Activated CD8-positive, alpha-beta T cell treated with anti-CD3 and anti-CD28 coated beads, Interleukin-2, amount 10 ng/mL, durations not matched to agents 7 days and 5 days (primary cell): ENCODE results near the gene ZNF385C. TPM values are rescaled to one million over a fixed set of nuclear protein-coding genes. Genes with fewer than 3 reads are reported as not detected.
"Not testable (repeated sequence)": the region's sequence is repeated elsewhere in the genome, so short reads cannot be mapped to it uniquely, and the experiment has no call there.

Experiments used
- ATAC-seq: fragments of 150-1000 bp; cut with Tn5 transposase; one replicate; pipeline ENCODE4 v1.10.0; 2021; ENCODE audit warnings: moderate library complexity
- CTCF ChIA-PET: fragments of 350-600 bp; sonication (Branson Sonifier 250); formaldehyde crosslinking; loops from one replicate; lab custom pipeline; 2021; ENCODE audit warnings: antibody characterized with exemption; lab: Charles Lee
- POLR2A ChIA-PET: fragments of 350-600 bp; sonication (Branson Sonifier 250); formaldehyde crosslinking; loops from one replicate; lab custom pipeline; 2021; ENCODE audit warnings: antibody characterized with exemption; lab: Charles Lee
- DNase-seq: peaks from one replicate; pipeline ENCODE4 v3.0.0-alpha.2; 2020
- H3K27ac Mint-ChIP-seq: one replicate; pipeline ENCODE4 v1.8.0; 2021; ENCODE audit warnings: mild to moderate bottlenecking, mixed read lengths
- H3K27me3 Mint-ChIP-seq: one replicate; pipeline ENCODE4 v1.8.0; 2021; ENCODE audit warnings: low read depth, mixed read lengths
- H3K36me3 Mint-ChIP-seq: one replicate; pipeline ENCODE4 v1.8.0; 2021; ENCODE audit warnings: low read depth, mixed read lengths
- H3K4me1 Mint-ChIP-seq: one replicate; pipeline ENCODE4 v1.8.0; 2021; ENCODE audit warnings: low read depth, mixed read lengths
- H3K4me3 Mint-ChIP-seq: one replicate; pipeline ENCODE4 v1.8.0; 2021; ENCODE audit warnings: mild to moderate bottlenecking, mixed read lengths
- H3K9me3 Mint-ChIP-seq: one replicate; pipeline ENCODE4 v1.8.0; 2022; ENCODE audit warnings: mixed read lengths; ENCODE audit not compliant: insufficient read depth
- total RNA-seq, 2 experiments: library from RNA; stranded (reverse); gene quantifications; one replicate each; pipeline ENCODE4 v1.2.3, GENCODE V29; 2021

Gene ZNF385C
- total RNA-seq: under 1 TPM; 0.23 to 0.47 TPM

- ChIA-PET POLR2A (interaction anchor here (0.8 to 1.7 kb wide), 3 partner anchors 10 to 132 kb away, joined by 3 to 14 read pairs (median 3); partner anchors contain the start of gene DHX58), CTCF (interaction anchor here (0.7 to 1.4 kb wide), 7 partner anchors 9 to 135 kb away, joined by 3 to 4 read pairs (median 4); partner anchors contain the start of gene NKIRAS2)
- Mint-ChIP-seq H3K27ac (no peak within 1 kb of the TSS), H3K9me3 (no peaks in the 10 kb centered on the region), H3K27me3 (peaks cover 19% of the 10 kb centered on the region), H3K36me3 (peaks cover 6% of the 10 kb centered on the region), H3K4me3 (no peak within 1 kb of the TSS), H3K4me1 (peaks cover 11% of the 10 kb centered on the region)
- ATAC-seq (peak; percentile 65), DNase-seq (no peak)
These were observed at the start of gene ZNF385C for GRCh38 chr17:42097691-42098631. ZNF385C (minus strand) TSS chr17:42098473; CDS start chr17:42063056, 35,417 bp downstream.

DNA sequence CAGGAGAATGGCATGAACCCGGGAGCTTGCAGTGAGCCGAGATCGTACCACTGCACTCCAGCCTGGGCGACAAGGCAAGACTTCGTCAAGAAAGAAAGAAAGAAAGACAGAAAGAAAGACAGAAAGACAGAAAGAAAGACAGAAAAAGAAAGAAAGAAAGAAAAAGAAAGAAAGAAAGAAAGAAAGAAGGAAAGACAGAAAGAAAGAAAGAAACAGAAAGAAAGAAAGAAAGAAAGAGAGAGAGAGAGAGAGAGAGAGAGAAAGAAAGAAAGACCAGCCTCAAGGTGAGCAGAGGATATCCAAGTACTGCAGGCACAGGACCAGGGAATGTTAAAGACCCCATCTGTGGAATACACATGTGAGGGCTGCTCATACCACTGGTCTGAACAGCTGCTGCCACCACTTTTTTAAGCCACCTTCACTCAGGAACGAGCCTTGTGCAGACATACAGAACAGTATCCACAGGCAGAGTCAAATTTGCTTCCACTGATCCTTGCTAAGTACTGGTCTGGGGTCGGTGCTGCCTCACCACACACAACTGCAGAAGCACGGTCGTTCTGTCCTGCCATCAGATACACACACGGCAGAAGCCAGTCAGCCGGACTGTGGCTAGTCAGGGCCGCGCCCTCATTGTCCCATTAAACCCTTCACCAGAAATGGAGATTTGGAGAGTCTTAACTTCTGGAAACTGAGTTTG lies 48.8 kb upstream of the ZNF385C start:
- Mint-ChIP-seq H3K36me3 (peaks cover 32% of the 10 kb centered on the region), H3K9me3 (no peaks in the 10 kb centered on the region), H3K4me1 (peaks cover 15% of the 10 kb centered on the region), H3K4me3 (no peak overlapping the region), H3K27me3 (no peaks in the 10 kb centered on the region), H3K27ac (no peak overlapping the region)
- DNase-seq (no peak), ATAC-seq (no peak)
- ChIA-PET POLR2A (no interaction called here), CTCF (no interaction called here)

GRCh38 chr17:42143138-42143537 lies 44.9 kb upstream of the ZNF385C start:
- H3K4me3 Mint-ChIP-seq, H3K27me3 Mint-ChIP-seq, H3K9me3 Mint-ChIP-seq, H3K4me1 Mint-ChIP-seq, DNase-seq, H3K27ac Mint-ChIP-seq, ATAC-seq: not testable (repeated sequence)
- CTCF ChIA-PET: interaction anchor here (0.7 to 1.9 kb wide), 2 partner anchors 16 to 38 kb away, joined by 3 to 6 read pairs; partner anchors contain the start of gene KCNH4
- POLR2A ChIA-PET: interaction anchor here (1.2 to 1.5 kb wide), 2 partner anchors 11 to 31 kb away, joined by 3 to 5 read pairs; partner anchors contain the start of gene DHX58
- H3K36me3 Mint-ChIP-seq: peaks cover 31% of the 10 kb centered on the region

DNA sequence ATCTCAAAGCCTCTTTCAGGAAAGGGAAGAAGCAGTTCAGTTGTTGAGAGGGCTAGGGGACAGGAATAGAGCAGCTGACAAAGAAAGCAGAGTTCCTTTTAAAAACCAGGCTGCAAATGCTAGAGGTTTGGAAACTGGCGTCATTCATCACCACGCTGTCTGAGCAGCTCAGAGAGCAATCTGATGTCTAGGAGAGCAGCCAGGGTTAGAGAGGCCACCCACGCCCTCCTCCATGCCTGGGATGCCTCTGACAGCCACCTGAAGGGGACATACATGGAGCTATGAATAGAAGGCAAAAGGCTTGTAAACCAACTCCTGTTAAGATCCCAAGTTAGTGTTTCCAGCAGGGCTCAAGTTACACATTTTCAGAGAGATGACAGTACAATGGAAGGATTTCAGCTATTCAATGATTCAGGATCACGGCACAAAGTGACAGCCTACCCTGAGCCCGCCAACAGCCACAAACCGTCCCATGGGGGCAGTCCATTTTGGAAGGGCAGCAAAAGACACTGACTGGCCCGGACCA lies 44.2 kb upstream of the ZNF385C start:
- POLR2A ChIA-PET: interaction anchor here (1.5 kb wide), 1 partner anchor 11 kb away, joined by 5 read pairs; no protein-coding TSS in a partner anchor
- Mint-ChIP-seq H3K27me3 (no peaks in the 10 kb centered on the region), H3K27ac (no peak overlapping the region), H3K4me3 (no peak overlapping the region), H3K9me3 (no peaks in the 10 kb centered on the region), H3K4me1 (peaks cover 5% of the 10 kb centered on the region), H3K36me3 (peaks cover 29% of the 10 kb centered on the region)
- DNase-seq: no peak
- no peak for ATAC-seq
- CTCF ChIA-PET: interaction anchor here (1.9 kb wide), 1 partner anchor 39 kb away, joined by 6 read pairs; the partner anchor contains the start of gene KCNH4

DNA sequence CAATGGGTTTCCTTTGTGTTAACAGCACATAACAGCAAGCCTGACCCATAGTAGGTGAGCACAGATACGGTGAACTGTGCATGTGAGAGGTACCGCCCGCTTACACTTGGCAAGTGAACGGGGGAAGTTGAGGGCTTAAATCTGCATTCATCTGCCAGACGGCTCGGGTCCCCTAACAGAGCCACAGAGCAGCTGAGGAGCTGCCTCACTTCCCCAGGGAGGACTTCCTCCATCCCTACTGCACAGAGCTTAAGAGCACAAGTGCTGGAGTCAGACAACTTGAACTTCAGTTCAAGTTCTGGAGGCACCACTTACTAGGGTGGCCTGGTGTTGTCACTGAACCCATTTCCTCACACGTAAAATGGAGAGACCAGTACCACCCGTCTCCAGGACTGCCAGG lies 43.1 kb upstream of the ZNF385C start:
- no peaks in the 10 kb centered on the region for H3K27me3 Mint-ChIP-seq
- H3K4me1 Mint-ChIP-seq: peaks cover 10% of the 10 kb centered on the region
- POLR2A ChIA-PET: no interaction called here
- H3K27ac Mint-ChIP-seq: no peak overlapping the region
- no peaks in the 10 kb centered on the region for H3K9me3 Mint-ChIP-seq
- no peak for ATAC-seq
- H3K36me3 Mint-ChIP-seq: peaks cover 26% of the 10 kb centered on the region
- CTCF ChIA-PET: no interaction called here
- DNase-seq: no peak
- no peak overlapping the region for H3K4me3 Mint-ChIP-seq

GRCh38 chr17:42140690-42141089 lies 42.4 kb upstream of the ZNF385C start:
- H3K27me3 Mint-ChIP-seq, CTCF ChIA-PET: not testable (repeated sequence)
- POLR2A ChIA-PET: interaction anchor here (0.5 kb wide), 1 partner anchor 31 kb away, joined by 3 read pairs; no protein-coding TSS in a partner anchor

DNA sequence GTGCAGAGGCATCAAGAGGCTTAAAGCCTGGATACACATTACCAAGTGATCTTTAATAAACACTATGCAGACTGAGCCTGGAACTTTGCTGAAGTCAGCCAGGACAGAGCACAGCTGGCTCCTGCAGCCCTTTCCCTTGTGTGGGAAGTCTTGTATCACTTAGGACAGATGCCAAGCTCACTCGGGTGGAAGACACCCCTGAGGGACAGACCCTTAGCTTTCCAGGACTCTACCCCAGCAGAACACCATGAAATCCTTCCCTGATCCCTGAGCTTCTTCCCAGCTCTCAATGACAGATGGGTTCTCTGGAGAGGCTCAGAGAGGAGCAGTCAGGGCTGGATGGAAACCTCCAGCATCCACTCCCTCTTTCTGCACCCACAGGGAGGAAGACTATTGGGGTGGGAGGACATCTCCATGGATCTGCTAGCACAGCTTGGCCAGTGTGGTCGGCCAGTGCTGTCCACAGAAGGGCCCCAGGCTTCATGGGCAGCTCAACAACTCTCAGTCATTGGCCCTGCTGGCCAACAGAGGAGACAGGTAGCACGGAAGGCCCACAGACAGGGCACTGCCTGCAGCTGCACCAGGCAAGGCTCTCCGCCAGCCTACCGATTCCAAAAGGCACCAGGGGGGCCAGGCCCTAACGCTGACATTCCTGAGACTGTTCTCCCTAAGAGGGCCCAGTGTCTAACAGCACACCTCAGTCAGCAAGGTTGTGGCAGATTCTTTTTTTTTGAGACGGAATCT lies 40.6 kb upstream of the ZNF385C start:
- Mint-ChIP-seq H3K27me3 (no peaks in the 10 kb centered on the region), H3K4me1 (peaks cover 29% of the 10 kb centered on the region), H3K27ac (no peak overlapping the region), H3K9me3 (no peaks in the 10 kb centered on the region), H3K36me3 (peaks cover 33% of the 10 kb centered on the region), H3K4me3 (no peak overlapping the region)
- DNase-seq (no peak), ATAC-seq (no peak)
- ChIA-PET CTCF (interaction anchor here (0.6 to 1.1 kb wide), 2 partner anchors 42 to 107 kb away, joined by 3 to 5 read pairs; partner anchors contain the start of gene KCNH4), POLR2A (interaction anchor here (2.2 kb wide), 1 partner anchor 16 kb away, joined by 8 read pairs; the partner anchor contains the start of gene RAB5C)

More at GRCh38 chr17:42140690-42141089, 42.4 kb upstream of the ZNF385C start:
- H3K27ac Mint-ChIP-seq, H3K4me3 Mint-ChIP-seq, H3K9me3 Mint-ChIP-seq, ATAC-seq, DNase-seq: not testable (repeated sequence)
- Mint-ChIP-seq H3K36me3 (peaks cover 29% of the 10 kb centered on the region), H3K4me1 (peaks cover 17% of the 10 kb centered on the region)

- DNase-seq (no peak), ATAC-seq (no peak)
- Mint-ChIP-seq H3K36me3 (peaks cover 27% of the 10 kb centered on the region), H3K4me3 (no peak overlapping the region), H3K4me1 (peaks cover 47% of the 10 kb centered on the region), H3K9me3 (no peaks in the 10 kb centered on the region), H3K27ac (peak overlapping the region; percentile 56), H3K27me3 (no peaks in the 10 kb centered on the region)
- CTCF ChIA-PET: interaction anchor here (1.2 to 3.9 kb wide), 3 partner anchors 18 to 47 kb away, joined by 3 to 14 read pairs (median 7); partner anchors contain the start of gene KCNH4
- POLR2A ChIA-PET: interaction anchor here (1.4 to 1.6 kb wide), 2 partner anchors 16 to 23 kb away, joined by 3 to 8 read pairs; partner anchors contain the start of gene DHX58
These were observed 38.4 kb upstream of the ZNF385C start for GRCh38 chr17:42136654-42137051.

DNA sequence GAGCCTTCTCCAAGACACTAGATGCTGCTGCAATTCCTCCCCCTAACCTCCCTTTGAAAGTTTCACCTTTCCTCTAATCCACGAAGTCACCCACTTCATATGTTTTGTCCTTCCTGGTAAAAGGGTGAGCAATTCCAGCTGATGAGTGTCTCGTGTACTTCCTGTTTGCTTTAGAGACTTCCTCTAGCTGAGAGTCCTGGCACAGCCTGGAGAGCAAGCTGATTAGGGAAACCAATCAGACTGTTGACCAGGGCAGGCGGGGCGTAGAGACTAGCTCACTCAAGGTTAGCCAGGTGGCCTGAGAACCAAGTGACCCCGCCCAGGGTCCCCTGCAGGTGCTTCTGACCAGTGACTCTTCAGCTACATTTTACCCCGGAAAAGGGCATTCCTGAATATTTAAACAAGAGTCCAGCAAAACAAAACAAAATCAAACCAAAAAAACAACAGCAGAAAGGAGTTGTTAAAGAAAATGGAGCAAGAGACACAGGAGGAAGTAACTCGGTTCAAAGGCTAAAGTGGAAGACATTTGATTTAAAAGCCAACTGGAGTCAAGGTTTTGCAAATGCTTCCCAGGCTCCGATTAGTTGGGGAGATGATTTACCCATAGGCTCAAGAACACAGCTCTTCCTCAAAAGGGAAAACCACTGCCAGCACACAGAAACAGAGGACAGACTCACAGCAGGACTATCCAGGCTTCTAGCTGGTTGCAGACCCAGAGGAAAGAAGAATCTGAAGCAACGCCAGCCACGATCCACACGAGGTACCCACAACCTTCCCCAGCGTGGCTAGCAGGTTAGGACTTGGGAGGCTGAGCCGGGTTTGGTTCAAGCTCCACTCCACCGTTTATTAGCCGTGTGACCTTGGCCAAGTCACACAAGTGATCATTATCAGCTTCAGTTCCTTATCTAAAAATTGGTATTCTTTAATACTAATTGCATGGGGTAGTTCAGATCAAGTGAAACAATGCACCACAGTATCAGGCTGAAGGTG lies 37.7 kb upstream of the ZNF385C start:
- Mint-ChIP-seq H3K27me3 (no peaks in the 10 kb centered on the region), H3K4me3 (no peak overlapping the region), H3K4me1 (peaks cover 50% of the 10 kb centered on the region), H3K27ac (peak overlapping the region; percentile 56), H3K36me3 (peaks cover 27% of the 10 kb centered on the region), H3K9me3 (no peaks in the 10 kb centered on the region)
- DNase-seq: no peak
- CTCF ChIA-PET: interaction anchor here (1.2 to 3.9 kb wide), 3 partner anchors 17 to 48 kb away, joined by 3 to 14 read pairs (median 7); partner anchors contain the start of gene KCNH4
- POLR2A ChIA-PET: interaction anchor here (1.4 to 1.6 kb wide), 2 partner anchors 16 to 23 kb away, joined by 3 to 8 read pairs; partner anchors contain the start of gene DHX58
- ATAC-seq: no peak
